GM21423 (cell line): ENCODE data around the gene RBM22.
"Not testable (repeated sequence)": the region's sequence is repeated elsewhere in the genome, so short reads cannot be mapped to it uniquely, and the experiment has no call there.

ENCODE experiments used
- ATAC-seq: cut with Tn5 transposase; IDR thresholded peaks from one replicate; pipeline ENCODE4 v1.9.1; 2021; ENCODE audit warnings: mild to moderate bottlenecking, moderate library complexity; ENCODE audit not compliant: unreplicated experiment

Gene RBM22

GRCh38 chr5:150700594-150701377, at the start of gene RBM22:
Gene RBM22 (minus strand): TSS chr5:150701062. CDS start chr5:150700985, 77 bp downstream.
- ATAC-seq, result peak; percentile 97

DNA sequence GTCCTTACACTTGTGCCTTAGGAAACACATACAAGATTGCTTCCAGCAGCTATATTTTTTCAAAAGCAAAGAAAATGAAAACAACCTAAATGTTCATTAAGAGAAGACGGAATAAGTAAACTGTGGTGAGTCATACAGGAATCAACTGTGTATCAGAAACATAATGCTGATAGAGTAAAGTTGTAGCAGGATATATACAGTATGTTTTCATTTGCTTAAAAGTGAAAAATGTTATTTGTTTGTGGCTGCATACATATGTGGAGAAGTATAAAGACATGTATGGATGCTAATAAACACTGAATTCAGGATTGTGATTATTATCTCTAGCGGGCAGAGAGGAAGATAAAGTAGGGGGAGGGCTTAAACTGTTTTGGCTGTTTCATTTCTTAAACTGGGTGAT, 49.6 kb upstream of the RBM22 start:
- no peak for ATAC-seq

GRCh38 chr5:150743142-150743488, 42.3 kb upstream of the RBM22 start:
- not testable (repeated sequence) for ATAC-seq

DNA sequence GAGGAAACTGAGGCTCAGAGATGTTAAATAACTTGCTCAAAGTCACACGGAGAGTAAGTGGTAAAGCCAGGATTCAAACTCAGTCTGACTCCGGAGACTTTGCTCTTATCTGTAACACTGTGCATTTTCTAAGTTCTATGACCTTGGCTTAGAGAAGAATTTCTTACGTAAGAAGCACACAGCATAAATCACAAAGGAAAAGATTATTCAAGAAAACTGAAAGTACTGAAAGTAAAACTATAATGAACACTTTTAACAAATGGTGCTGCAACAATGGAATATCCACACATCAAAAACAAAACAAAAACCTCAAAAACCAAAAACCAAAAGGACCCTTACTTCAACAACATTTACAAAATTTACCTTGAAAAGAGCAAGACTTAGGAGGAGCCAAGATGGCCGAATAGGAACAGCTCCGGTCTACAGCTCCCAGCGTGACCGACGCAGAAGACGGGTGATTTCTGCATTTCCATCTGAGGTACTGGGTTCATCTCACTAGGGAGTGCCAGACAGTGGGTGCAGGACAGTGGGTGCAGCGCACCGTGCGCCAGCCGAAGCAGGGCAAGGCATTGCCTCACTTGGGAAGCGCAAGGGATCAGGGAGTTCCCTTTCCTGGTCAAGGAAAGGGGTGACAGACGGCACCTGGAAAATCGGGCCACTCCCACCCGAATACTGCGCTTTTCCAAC, 41.7 kb upstream of the RBM22 start:
- not testable (repeated sequence) for ATAC-seq

GRCh38 chr5:150740992-150741391, 40.1 kb upstream of the RBM22 start:
- ATAC-seq, result no peak

DNA sequence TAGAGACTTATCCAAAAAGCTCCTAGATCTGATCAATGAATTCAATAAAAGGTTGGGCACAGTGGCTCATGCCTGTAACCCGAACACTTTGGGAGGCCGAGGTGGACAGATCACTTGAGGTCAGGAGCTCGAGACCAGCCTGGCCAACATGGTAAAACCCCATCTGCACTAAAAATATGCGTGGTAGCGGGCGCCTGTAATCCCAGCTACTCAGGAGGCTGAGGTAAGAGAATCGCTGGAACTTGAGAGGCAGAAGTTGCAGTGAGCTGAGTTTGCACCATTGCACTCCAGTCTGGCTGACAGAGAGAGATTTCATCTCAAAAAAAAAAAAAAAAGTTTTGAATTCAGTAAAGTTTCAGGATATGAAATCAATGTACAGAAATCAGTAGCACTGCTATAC, 38.0 kb upstream of the RBM22 start:
- ATAC-seq, result no peak

- no peak for ATAC-seq
Observed at GRCh38 chr5:150734579-150735384, 33.9 kb upstream of the RBM22 start.

GRCh38 chr5:150731669-150732242, 30.9 kb upstream of the RBM22 start:
- no peak for ATAC-seq

- no peak for ATAC-seq
Observed at GRCh38 chr5:150729859-150730258, 29.0 kb upstream of the RBM22 start.

DNA sequence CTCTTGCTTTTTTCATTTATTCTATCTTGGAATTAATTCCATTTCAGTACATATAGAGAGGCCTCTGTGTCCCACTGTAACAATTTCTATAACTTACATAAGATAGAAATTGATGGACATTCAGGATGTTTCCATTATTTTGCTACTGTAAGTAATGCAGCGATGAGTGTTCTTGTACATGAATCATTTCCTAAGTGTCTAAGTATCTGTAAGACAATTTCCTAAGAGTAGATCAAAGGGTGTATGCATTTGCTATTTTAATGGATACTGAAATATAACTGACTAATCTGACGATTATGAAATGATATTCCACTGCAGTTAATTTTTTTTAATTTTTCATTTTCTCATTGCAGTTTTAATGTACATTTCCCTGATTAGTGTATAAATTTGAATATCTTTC, 23.0 kb upstream of the RBM22 start:
- ATAC-seq, result no peak

DNA sequence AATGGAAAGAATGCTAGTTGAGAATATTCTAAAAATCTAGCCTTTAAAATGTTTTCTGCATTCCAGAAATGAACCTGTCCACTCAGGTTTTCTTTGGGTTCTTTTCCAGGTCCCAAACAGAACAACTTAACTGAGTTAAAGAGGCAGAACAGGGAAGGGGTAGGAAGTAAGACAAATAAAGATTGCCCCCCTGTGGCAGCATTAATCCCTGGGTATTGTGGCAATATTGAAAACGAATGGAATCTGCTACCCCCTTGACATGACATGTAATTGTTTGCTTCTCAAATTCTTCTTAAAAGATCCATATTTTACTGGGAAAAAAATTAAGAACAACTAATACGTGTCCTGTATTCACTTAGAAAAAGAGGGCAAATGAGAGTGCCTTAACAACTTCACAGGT, 9.3 kb upstream of the RBM22 start:
- ATAC-seq, result no peak

- no peak for ATAC-seq
Observed at GRCh38 chr5:150706776-150707390, 6.0 kb upstream of the RBM22 start.

DNA sequence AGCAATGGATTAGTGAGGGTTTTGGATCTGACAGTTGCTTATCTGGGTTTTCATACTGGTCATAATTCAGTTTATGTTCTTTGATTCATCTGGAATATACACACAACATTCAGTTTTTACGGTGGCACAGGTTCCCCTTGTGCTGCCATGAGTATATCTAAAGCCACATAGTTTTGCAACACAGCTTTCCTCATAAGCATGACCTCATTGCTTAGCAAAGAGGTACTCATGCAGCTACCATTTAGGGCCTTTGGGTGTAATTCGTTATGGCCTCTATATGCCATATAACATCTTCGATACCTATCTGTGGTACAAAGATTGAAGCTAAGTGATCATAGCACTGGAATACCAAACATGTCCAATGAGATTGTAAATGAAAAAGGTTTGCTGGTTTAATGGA, 2.9 kb upstream of the RBM22 start:
- no peak for ATAC-seq

DNA sequence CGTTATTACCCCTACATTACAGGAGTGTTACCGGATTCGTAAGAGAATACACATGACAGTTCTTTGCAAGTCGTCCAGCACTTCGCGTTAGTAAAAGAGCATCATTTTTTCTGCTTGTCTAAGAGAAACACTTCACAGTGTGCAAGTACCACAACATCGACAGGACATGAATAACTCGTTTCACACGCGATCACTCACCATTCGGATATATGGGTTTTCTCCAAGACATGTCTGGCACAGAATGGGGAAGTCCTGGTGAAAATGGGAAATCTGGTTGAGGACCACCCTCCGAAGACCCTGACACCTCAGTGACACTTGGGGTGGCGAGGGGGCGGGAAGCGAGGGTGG, 642 bp downstream of the RBM22 start:
- no peak for ATAC-seq

GRCh38 chr5:150694612-150695011, 6.2 kb downstream of the RBM22 start:
- no peak for ATAC-seq

DNA sequence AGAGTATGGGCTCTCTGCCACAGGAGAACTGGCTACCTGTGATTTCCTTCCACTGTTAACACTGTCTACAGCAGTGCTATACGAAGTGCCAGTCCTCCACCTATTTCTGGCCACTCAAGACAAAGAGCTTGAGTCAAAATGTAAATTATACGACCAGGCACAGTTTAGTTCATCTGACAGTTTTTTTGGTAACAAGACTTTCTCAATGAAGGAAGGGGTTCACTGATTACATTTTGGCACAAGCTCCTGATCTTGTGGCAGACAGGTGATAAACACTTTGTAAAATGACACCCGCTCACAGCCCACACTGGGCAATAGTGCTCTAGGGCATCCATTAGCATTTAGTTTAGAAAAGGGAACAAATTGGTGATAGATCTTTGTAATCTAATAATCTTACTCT, 8.6 kb downstream of the RBM22 start:
- ATAC-seq, result no peak

- ATAC-seq, result no peak
Observed at GRCh38 chr5:150690760-150691159, 10.1 kb downstream of the RBM22 start.

GRCh38 chr5:150689120-150689519, 11.7 kb downstream of the RBM22 start:
- ATAC-seq, result no peak

DNA sequence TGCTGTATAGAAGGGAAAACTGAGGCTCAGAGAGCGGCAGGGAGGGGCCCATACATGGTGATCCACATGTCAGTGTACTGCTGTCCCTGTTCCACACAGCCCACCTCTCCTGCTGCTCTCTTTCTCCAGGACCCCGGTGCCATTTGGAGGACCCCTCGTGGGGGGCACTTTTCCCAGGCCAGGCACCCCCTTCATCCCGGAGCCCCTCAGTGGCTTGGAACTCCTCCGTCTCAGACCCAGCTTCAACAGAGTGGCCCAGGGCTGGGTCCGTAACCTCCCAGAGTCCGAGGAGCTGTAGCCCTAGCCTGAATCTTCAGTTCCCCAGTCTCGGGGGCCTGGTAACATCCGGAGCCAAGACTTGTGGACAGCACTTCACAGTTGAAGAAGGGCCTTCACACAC, 24.3 kb downstream of the RBM22 start:
- no peak for ATAC-seq

DNA sequence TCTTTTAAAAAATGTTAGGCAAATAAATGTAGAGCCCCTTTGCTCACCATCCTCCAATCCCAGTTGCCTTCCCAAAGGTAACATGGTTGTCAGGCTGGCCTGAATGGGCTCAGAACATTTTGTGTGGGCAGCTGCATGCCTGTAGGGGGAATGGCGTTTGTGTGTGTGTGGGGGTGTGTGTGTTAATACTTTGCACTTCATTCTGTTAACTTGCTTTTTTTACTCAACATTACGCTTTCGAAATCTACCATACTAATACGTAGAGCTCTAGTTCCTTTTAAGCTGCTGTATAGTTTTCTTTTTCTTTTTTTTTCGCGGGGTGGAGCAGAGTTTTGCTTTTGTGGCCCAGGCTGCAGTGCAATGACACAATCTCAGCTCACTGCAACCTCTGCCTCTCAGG, 25.8 kb downstream of the RBM22 start:
- ATAC-seq, result no peak

GRCh38 chr5:150674341-150674821, 26.5 kb downstream of the RBM22 start:
- no peak for ATAC-seq
